ENCODE data around the gene PVALEF. TPM values are rescaled to one million over a fixed set of nuclear protein-coding genes. Genes with fewer than 3 reads are reported as not detected.

PVALEF gene
- total and polyA plus RNA-seq, 2 of the 8 experiments (the other 6 are each of a cell fraction or from before 2014, with no cell fraction given) = 0.03 TPM; not detected in 1

DNA sequence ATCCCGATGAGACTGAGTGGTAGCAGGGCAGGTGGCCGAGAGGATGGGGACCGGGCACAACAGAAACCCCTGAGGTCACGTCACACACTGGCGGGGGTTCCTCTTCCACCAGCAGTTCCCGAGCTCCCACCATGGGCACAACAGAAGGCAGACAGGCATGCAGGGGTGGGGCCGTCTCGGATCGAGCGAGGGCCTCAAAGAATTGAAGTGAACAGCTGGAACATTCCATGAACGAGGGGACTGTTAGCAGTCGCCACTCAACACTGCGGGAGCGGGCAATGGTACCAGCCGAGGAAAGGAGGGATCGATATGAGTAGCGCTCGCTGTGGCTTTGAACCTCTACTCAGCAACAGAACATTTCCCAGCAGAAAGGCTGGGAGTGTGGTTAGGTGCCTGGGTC lies 52.2 kb downstream of the PVALEF start:
- H3K79me2 ChIP-seq (ENCODE audit: control insufficient read depth in 1 of 2, insufficient read depth in 2 of 2, low read length in 2 of 2) = peaks cover 0 to 15% of the 10 kb centered on the region in 2 experiments; a peak in 2 of 4 replicates
- H4K5ac ChIP-seq (ENCODE audit: insufficient read length, low read depth, low read length) = no peak overlapping the region
- H2BK20ac ChIP-seq (ENCODE audit: low read length) = no peak overlapping the region
- H2BK120ac ChIP-seq (replicated peaks; ENCODE audit: low read depth, low read length) = no peak overlapping the region
- no peak for DNase-seq (ENCODE audit: low read depth in 1 of 2, low spot score in 2 of 2)
- H3K14ac ChIP-seq (ENCODE audit: insufficient read length) = no peak overlapping the region
- no peak overlapping the region for H2AK5ac ChIP-seq (ENCODE audit: low read depth, low read length)
- no peak overlapping the region for H3K56ac ChIP-seq (replicated peaks; ENCODE audit: insufficient read length, low read depth, low read length)
- H3K9me3 ChIP-seq (ENCODE audit: insufficient read depth in 2 of 2, low read depth in 1 of 2, low read length in 1 of 2) = no peaks in the 10 kb centered on the region
- H2BK5ac ChIP-seq (ENCODE audit: low read depth, low read length) = peak overlapping the region; percentile 35; the same call in 1 of the 2 replicates
- CTCF ChIA-PET (ENCODE audit: partially characterized antibody) = interaction anchor here (0.6 to 1.6 kb wide), 4 partner anchors 13 to 223 kb away, joined by 3 to 4 read pairs (median 4); no protein-coding TSS in a partner anchor
- peaks cover 5% of the 10 kb centered on the region; the same call in 1 of the 2 replicates for H3K23me2 ChIP-seq (ENCODE audit: low read depth, low read length)
- H3K9ac ChIP-seq (replicated peaks in 1 of 4; ENCODE audit: extremely low read depth in 1 of 4, low read depth in 3 of 4, low read length in 3 of 4) = no peak overlapping the region
- no peak overlapping the region for H2BK15ac ChIP-seq (ENCODE audit: low read length)
- H3K27me3 ChIP-seq (replicated peaks in 1 of 4; ENCODE audit: control insufficient read depth in 3 of 4, extremely low read depth in 1 of 4, insufficient read depth in 3 of 4, low read length in 3 of 4) = no peaks in the 10 kb centered on the region
- H3K4me2 ChIP-seq (ENCODE audit: insufficient read depth in 1 of 2, low read depth in 2 of 2, low read length in 2 of 2) = no peak overlapping the region
- H4K8ac ChIP-seq (ENCODE audit: extremely low read depth, insufficient read depth, low read length) = peak overlapping the region; percentile 72; the same call in 1 of the 2 replicates
- WGBS, 2 experiments (ENCODE audit: extremely low coverage in 1 of 2, insufficient coverage in 1 of 2, insufficient read length in 1 of 2, insufficient replicate concordance in 2 of 2, low coverage in 1 of 2, low lambda C conversion rate in 2 of 2, missing lambda C conversion rate in 1 of 2) = 91% methylated on average over 16 of the region's 18 CpGs; no CpG with 5 or more reads in 1 of the 2 experiments
- H3K36me3 ChIP-seq (ENCODE audit: control insufficient read depth in 2 of 4, insufficient read depth in 4 of 4, low read length in 3 of 4) = peaks cover 0 to 5% (median 0%) of the 10 kb centered on the region in 4 experiments; a peak in 1 of 8 replicates
- no peak for FAIRE-seq
- no peak overlapping the region for H3K23ac ChIP-seq (ENCODE audit: insufficient read length)
- peaks cover 0 to 12% (median 9%) of the 10 kb centered on the region in 4 experiments; a peak in 5 of 7 replicates for H3K4me1 ChIP-seq (replicated peaks in 1 of 4; ENCODE audit: control insufficient read depth in 3 of 4, insufficient read depth in 4 of 4, low read length in 3 of 4)
- no peak overlapping the region for H3K27ac ChIP-seq (ENCODE audit: low read depth, low read length)
- TF ChIP-seq CBX5 (IDR thresholded peaks at IDR 0.05; ENCODE audit: low read depth, low read length) (no peak), SRF (IDR thresholded peaks at IDR 0.05; ENCODE audit: low read depth, low read length) (no peak), CHD1 (IDR thresholded peaks at IDR 0.05; ENCODE audit: low read depth, low read length) (no peak), SIRT6 (IDR thresholded peaks at IDR 0.05; ENCODE audit: low read length) (no peak), BACH1 (IDR thresholded peaks at IDR 0.05; ENCODE audit: low read length) (no peak)
- peaks cover 21% of the 10 kb centered on the region for H3K79me1 ChIP-seq (ENCODE audit: low read depth, low read length)
- H3K18ac ChIP-seq (ENCODE audit: extremely low read depth, low read length) = no peak overlapping the region
- H2AFZ ChIP-seq (ENCODE audit: low read length) = no peak overlapping the region
- H4K91ac ChIP-seq (replicated peaks; ENCODE audit: insufficient read length, low read length) = no peak overlapping the region
- H3K4me3 ChIP-seq (ENCODE audit: extremely low read depth in 1 of 4, insufficient read depth in 2 of 4, low read depth in 3 of 4, low read length in 4 of 4) = no peak overlapping the region
- peaks cover 4 to 15% of the 10 kb centered on the region in 2 experiments for H4K20me1 ChIP-seq (replicated peaks in 1 of 2; ENCODE audit: control insufficient read depth in 1 of 2, insufficient read depth in 2 of 2, low read length in 2 of 2)
- POLR2A ChIA-PET (ENCODE audit: partially characterized antibody) = interaction anchor here (1.1 kb wide), 2 partner anchors 14 to 21 kb away, joined by 3 read pairs; no protein-coding TSS in a partner anchor
- H3K4ac ChIP-seq (replicated peaks; ENCODE audit: insufficient read length, low read depth, low read length) = no peak overlapping the region
- H2BK12ac ChIP-seq (ENCODE audit: low read depth, low read length) = no peak overlapping the region
